Caki2 (cell line): ENCODE measurements around the gene TOM1L2. TPM values are rescaled to one million over a fixed set of nuclear protein-coding genes. Genes with fewer than 3 reads are reported as not detected.
"Not testable (repeated sequence)": the region's sequence is repeated elsewhere in the genome, so short reads cannot be mapped to it uniquely, and the experiment has no call there.

ENCODE experiments used
- DNase-seq: peaks from one replicate; pipeline ENCODE4 v3.0.0-alpha.2; 2015; ENCODE audit warnings: low read depth
- in situ Hi-C: cut with HindIII; loops from 2 replicates; pipeline ENCODE4 v1.10.0; 2016; ENCODE audit warnings: low sequenced_read_pairs, low pct_unique_long_range_greater_than_20kb, mixed read lengths
- total RNA-seq: library from RNA; depleted of rRNA; stranded (reverse); fragments of >200 nt; shearing (Covaris generic); gene quantifications from 2 replicates; pipeline ENCODE4 v1.2.3, GENCODE V29; 2014; ENCODE audit warnings: low replicate concordance

TOM1L2 gene
- total RNA-seq, 1 experiment from 2014 or later = 6.4 TPM

GRCh38 chr17:17999364-18000029, 27.3 kb upstream of the TOM1L2 start:
- no peak for DNase-seq
- in situ Hi-C loops = no loop called here

GRCh38 chr17:17998934-17999333, 26.7 kb upstream of the TOM1L2 start:
- in situ Hi-C loops = no loop called here
- DNase-seq = no peak

GRCh38 chr17:17995887-17996286, 23.7 kb upstream of the TOM1L2 start:
- in situ Hi-C loops, DNase-seq: not testable (repeated sequence)

- no peak for DNase-seq
- in situ Hi-C loops = no loop called here
Observed at GRCh38 chr17:17994271-17995069, 22.3 kb upstream of the TOM1L2 start.

GRCh38 chr17:17993852-17994251, 21.7 kb upstream of the TOM1L2 start:
- in situ Hi-C loops = no loop called here
- no peak for DNase-seq

GRCh38 chr17:17993366-17993765, 21.2 kb upstream of the TOM1L2 start:
- in situ Hi-C loops = no loop called here
- DNase-seq = no peak

- DNase-seq = no peak
- in situ Hi-C loops = no loop called here
Observed at GRCh38 chr17:17990282-17990681, 18.1 kb upstream of the TOM1L2 start.

GRCh38 chr17:17989618-17990017, 17.4 kb upstream of the TOM1L2 start:
- no peak for DNase-seq
- in situ Hi-C loops = no loop called here

- no peak for DNase-seq
- in situ Hi-C loops = no loop called here
Observed at GRCh38 chr17:17989081-17989480, 16.9 kb upstream of the TOM1L2 start.

GRCh38 chr17:17988427-17988945, 16.3 kb upstream of the TOM1L2 start:
- in situ Hi-C loops = no loop called here
- no peak for DNase-seq

- DNase-seq = no peak
- in situ Hi-C loops = no loop called here
Observed at GRCh38 chr17:17987901-17988300, 15.7 kb upstream of the TOM1L2 start.

GRCh38 chr17:17987187-17987896, 15.1 kb upstream of the TOM1L2 start:
- DNase-seq = no peak
- in situ Hi-C loops = no loop called here

GRCh38 chr17:17985555-17985954, 13.4 kb upstream of the TOM1L2 start:
- DNase-seq = no peak
- in situ Hi-C loops = no loop called here

- in situ Hi-C loops = no loop called here
Observed at GRCh38 chr17:17985153-17985552, 13.0 kb upstream of the TOM1L2 start.

GRCh38 chr17:17983776-17984175, 11.6 kb upstream of the TOM1L2 start:
- in situ Hi-C loops = no loop called here
- DNase-seq = no peak

More at GRCh38 chr17:17985153-17985552, 13.0 kb upstream of the TOM1L2 start:
- DNase-seq = no peak

- in situ Hi-C loops = no loop called here
- no peak for DNase-seq
Observed at GRCh38 chr17:17983376-17983775, 11.2 kb upstream of the TOM1L2 start.

- in situ Hi-C loops = no loop called here
- no peak for DNase-seq
Observed at GRCh38 chr17:17982801-17983200, 10.6 kb upstream of the TOM1L2 start.

GRCh38 chr17:17981330-17981729, 9.1 kb upstream of the TOM1L2 start:
- in situ Hi-C loops = no loop called here
- DNase-seq = no peak

GRCh38 chr17:17979778-17980177, 7.6 kb upstream of the TOM1L2 start:
- in situ Hi-C loops = no loop called here
- no peak for DNase-seq
